Endothelial cell (in vitro differentiated cells): ENCODE data around the gene KCTD18. TPM values are rescaled to one million over a fixed set of nuclear protein-coding genes. Genes with fewer than 3 reads are reported as not detected.
A peak's percentile ranks its signal among the peaks of the same experiment; 100 is the strongest.

ENCODE experiments used
- DNase-seq: peaks from one replicate; pipeline ENCODE4 v3.0.0; 2021; ENCODE audit warnings: low spot score
- H3K27ac Mint-ChIP-seq: one replicate; pipeline ENCODE4 v1.8.0; 2021; ENCODE audit warnings: mixed read lengths, inconsistent platforms; ENCODE audit not compliant: unreplicated experiment
- H3K27me3 Mint-ChIP-seq: one replicate; pipeline ENCODE4 v1.8.0; 2021; ENCODE audit warnings: mild to moderate bottlenecking, moderate library complexity, mixed read lengths, inconsistent platforms; ENCODE audit not compliant: unreplicated experiment
- H3K36me3 Mint-ChIP-seq: one replicate; pipeline ENCODE4 v1.8.0; 2021; ENCODE audit warnings: mild to moderate bottlenecking, low read depth, mixed read lengths, inconsistent platforms; ENCODE audit not compliant: unreplicated experiment
- H3K4me1 Mint-ChIP-seq: one replicate; pipeline ENCODE4 v1.8.0; 2021; ENCODE audit warnings: mild to moderate bottlenecking, mixed read lengths, inconsistent platforms; ENCODE audit not compliant: unreplicated experiment
- H3K4me3 Mint-ChIP-seq: one replicate; pipeline ENCODE4 v1.8.0; 2021; ENCODE audit warnings: mild to moderate bottlenecking, mixed read lengths, inconsistent platforms; ENCODE audit not compliant: unreplicated experiment
- H3K9me3 Mint-ChIP-seq: one replicate; pipeline ENCODE4 v1.8.0; 2021; ENCODE audit warnings: mixed read lengths, inconsistent platforms; ENCODE audit not compliant: unreplicated experiment
- CTCF ChIP-seq: fragments of 200-600 bp; sonication (generic); IDR thresholded peaks from one replicate; pipeline ENCODE4 v1.5.0; 2021; ENCODE audit warnings: antibody characterized with exemption; ENCODE audit not compliant: unreplicated experiment
- total RNA-seq: library from RNA; stranded (reverse); fragmentation: NEBNext Ultra II Directional; extraction: Animal tissue kit (Norgen Biotek cat#: 25700); gene quantifications from one replicate; pipeline ENCODE4 v1.2.1, GENCODE V29; 2021; ENCODE audit not compliant: unreplicated experiment

Gene KCTD18
- total RNA-seq, 1 donor from 2014 or later, result 6.4 TPM

GRCh38 chr2:200482194-200482593, 27.7 kb downstream of the KCTD18 start:
- Mint-ChIP-seq H3K27me3 (no peaks in the 10 kb centered on the region), H3K4me3 (no peak overlapping the region), H3K9me3 (no peaks in the 10 kb centered on the region), H3K36me3 (peaks cover 5% of the 10 kb centered on the region), H3K4me1 (peaks cover 3% of the 10 kb centered on the region), H3K27ac (no peak overlapping the region)
- no peak for TF ChIP-seq CTCF
- no peak for DNase-seq

GRCh38 chr2:200479692-200480265, 30.1 kb downstream of the KCTD18 start:
- DNase-seq, result no peak
- Mint-ChIP-seq H3K4me1 (no peaks in the 10 kb centered on the region), H3K9me3 (no peaks in the 10 kb centered on the region), H3K4me3 (no peak overlapping the region), H3K27ac (no peak overlapping the region), H3K36me3 (peaks cover 26% of the 10 kb centered on the region), H3K27me3 (no peaks in the 10 kb centered on the region)
- no peak for TF ChIP-seq CTCF

- H3K4me3 Mint-ChIP-seq, result no peak overlapping the region
- DNase-seq, result no peak
- H3K27me3 Mint-ChIP-seq, result no peaks in the 10 kb centered on the region
- no peak overlapping the region for H3K27ac Mint-ChIP-seq
- no peak for TF ChIP-seq CTCF
- no peaks in the 10 kb centered on the region for H3K4me1 Mint-ChIP-seq
- no peaks in the 10 kb centered on the region for H3K9me3 Mint-ChIP-seq
- H3K36me3 Mint-ChIP-seq, result peaks cover 36% of the 10 kb centered on the region
Measured at GRCh38 chr2:200477667-200478131, 32.2 kb downstream of the KCTD18 start.

GRCh38 chr2:200476836-200477235, 33.0 kb downstream of the KCTD18 start:
- H3K4me1 Mint-ChIP-seq, result no peaks in the 10 kb centered on the region
- no peaks in the 10 kb centered on the region for H3K27me3 Mint-ChIP-seq

More at GRCh38 chr2:200476836-200477235, 33.0 kb downstream of the KCTD18 start:
- peak overlapping the region; percentile 3 for H3K4me3 Mint-ChIP-seq
- no peak for TF ChIP-seq CTCF
- H3K27ac Mint-ChIP-seq, result no peak overlapping the region
- peaks cover 41% of the 10 kb centered on the region for H3K36me3 Mint-ChIP-seq
- no peak for DNase-seq
- no peaks in the 10 kb centered on the region for H3K9me3 Mint-ChIP-seq
